Measurements from ENCODE around the gene XAF1.
"Not testable (repeated sequence)": the region's sequence is repeated elsewhere in the genome, so short reads cannot be mapped to it uniquely, and the experiment has no call there.

Gene XAF1

GRCh38 chr17:6761779-6762178 is 5.9 kb downstream of the XAF1 start:
- no peaks in the 10 kb centered on the region for H3K4me1 ChIP-seq (ENCODE audit: low read depth, poor library complexity, severe bottlenecking)
- no peaks in the 10 kb centered on the region for H3K36me3 ChIP-seq (ENCODE audit: insufficient read depth)
- no peak for TF ChIP-seq CTCF (conservative IDR thresholded peaks at IDR 0.05; ENCODE audit: low read depth, low read length)
- no peak overlapping the region for H2AFZ ChIP-seq (ENCODE audit: low read depth)
- no peak overlapping the region for H3K27ac ChIP-seq
- H3K4me2 ChIP-seq, result no peak overlapping the region
- H4K20me1 ChIP-seq (ENCODE audit: insufficient read depth), result no peaks in the 10 kb centered on the region
- no peaks in the 10 kb centered on the region for H3K79me2 ChIP-seq (ENCODE audit: insufficient read depth, low read depth)
- H3K4me3 ChIP-seq (IDR thresholded peaks at IDR 0.05; ENCODE audit: insufficient read depth, low read depth, low read length), result no peak overlapping the region
- H3K9ac ChIP-seq, result no peak overlapping the region
- no peaks in the 10 kb centered on the region for H3K27me3 ChIP-seq (ENCODE audit: insufficient read depth, low read depth)

DNA sequence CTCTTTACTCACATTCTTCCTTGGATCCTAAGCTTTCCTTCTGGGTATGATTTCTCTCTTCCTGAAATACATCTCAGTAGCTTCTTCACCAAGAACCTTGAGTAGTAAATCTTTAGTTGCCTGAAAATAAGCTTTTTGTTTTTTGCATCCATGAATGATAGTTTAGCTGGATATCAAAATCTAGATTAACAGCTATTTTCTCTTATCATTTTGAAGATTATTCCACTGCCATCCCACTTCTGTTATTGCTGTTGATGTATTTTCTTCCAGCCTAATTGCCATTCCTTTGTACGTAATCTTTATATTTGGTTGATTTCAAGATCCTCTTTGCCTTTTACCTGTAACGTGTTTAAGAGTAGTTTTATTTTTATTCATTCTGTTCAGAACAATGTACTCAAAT is 12.6 kb downstream of the XAF1 start:
- TF ChIP-seq CTCF (conservative IDR thresholded peaks at IDR 0.05; ENCODE audit: low read depth, low read length), result no peak
- Histone ChIP-seq H3K4me3 (IDR thresholded peaks at IDR 0.05; ENCODE audit: insufficient read depth, low read depth, low read length) (no peak overlapping the region), H3K27me3 (ENCODE audit: insufficient read depth, low read depth) (no peaks in the 10 kb centered on the region), H3K27ac (no peak overlapping the region), H3K4me1 (ENCODE audit: low read depth, poor library complexity, severe bottlenecking) (no peaks in the 10 kb centered on the region), H3K4me2 (no peak overlapping the region), H2AFZ (ENCODE audit: low read depth) (no peak overlapping the region), H3K36me3 (ENCODE audit: insufficient read depth) (no peaks in the 10 kb centered on the region), H4K20me1 (ENCODE audit: insufficient read depth) (no peaks in the 10 kb centered on the region), H3K9ac (no peak overlapping the region), H3K79me2 (ENCODE audit: insufficient read depth, low read depth) (no peaks in the 10 kb centered on the region)

- H2AFZ ChIP-seq (ENCODE audit: low read depth), result no peak overlapping the region
- no peaks in the 10 kb centered on the region for H3K79me2 ChIP-seq (ENCODE audit: insufficient read depth, low read depth)
- no peak overlapping the region for H3K9ac ChIP-seq
- H3K4me2 ChIP-seq, result no peak overlapping the region
- no peaks in the 10 kb centered on the region for H4K20me1 ChIP-seq (ENCODE audit: insufficient read depth)
- no peaks in the 10 kb centered on the region for H3K36me3 ChIP-seq (ENCODE audit: insufficient read depth)
- H3K27ac ChIP-seq, result no peak overlapping the region
- no peaks in the 10 kb centered on the region for H3K4me1 ChIP-seq (ENCODE audit: low read depth, poor library complexity, severe bottlenecking)
- H3K4me3 ChIP-seq (IDR thresholded peaks at IDR 0.05; ENCODE audit: insufficient read depth, low read depth, low read length), result no peak overlapping the region
- no peaks in the 10 kb centered on the region for H3K27me3 ChIP-seq (ENCODE audit: insufficient read depth, low read depth)
- no peak for TF ChIP-seq CTCF (conservative IDR thresholded peaks at IDR 0.05; ENCODE audit: low read depth, low read length)
These were observed 16.2 kb downstream of the XAF1 start for GRCh38 chr17:6772016-6772415.

- H3K27ac ChIP-seq; H3K4me1 ChIP-seq (ENCODE audit: low read depth, poor library complexity, severe bottlenecking); H3K27me3 ChIP-seq (ENCODE audit: insufficient read depth, low read depth); H3K9ac ChIP-seq; H2AFZ ChIP-seq (ENCODE audit: low read depth); H3K79me2 ChIP-seq (ENCODE audit: insufficient read depth, low read depth); H3K4me2 ChIP-seq; H3K4me3 ChIP-seq (IDR thresholded peaks at IDR 0.05; ENCODE audit: insufficient read depth, low read depth, low read length); H4K20me1 ChIP-seq (ENCODE audit: insufficient read depth); H3K36me3 ChIP-seq (ENCODE audit: insufficient read depth): not testable (repeated sequence)
These were observed 19.1 kb downstream of the XAF1 start for GRCh38 chr17:6774906-6775305.

GRCh38 chr17:6775871-6776405 is 20.1 kb downstream of the XAF1 start, which contains the start of gene FBXO39:
Gene FBXO39, plus strand, starts transcription at chr17:6776215. Its CDS starts 3,654 bp downstream, at chr17:6779869.
- Histone ChIP-seq H3K27me3 (ENCODE audit: insufficient read depth, low read depth) (no peaks in the 10 kb centered on the region), H2AFZ (ENCODE audit: low read depth) (no peak within 1 kb of the TSS), H3K4me3 (IDR thresholded peaks at IDR 0.05; ENCODE audit: insufficient read depth, low read depth, low read length) (no peak within 1 kb of the TSS)

More at GRCh38 chr17:6775871-6776405, 20.1 kb downstream of the XAF1 start, which contains the start of gene FBXO39:
- no peaks in the 10 kb centered on the region for H4K20me1 ChIP-seq (ENCODE audit: insufficient read depth)
- H3K4me2 ChIP-seq, result no peak within 1 kb of the TSS
- H3K79me2 ChIP-seq (ENCODE audit: insufficient read depth, low read depth), result no peaks in the 10 kb centered on the region
- no peaks in the 10 kb centered on the region for H3K36me3 ChIP-seq (ENCODE audit: insufficient read depth)
- H3K4me1 ChIP-seq (ENCODE audit: low read depth, poor library complexity, severe bottlenecking), result no peaks in the 10 kb centered on the region
- H3K27ac ChIP-seq, result no peak within 1 kb of the TSS
- no peak for TF ChIP-seq CTCF (conservative IDR thresholded peaks at IDR 0.05; ENCODE audit: low read depth, low read length)
- no peak within 1 kb of the TSS for H3K9ac ChIP-seq
